Neutrophil (primary cell): ENCODE measurements around the gene ODR4.
"Not testable (repeated sequence)": the region's sequence is repeated elsewhere in the genome, so short reads cannot be mapped to it uniquely, and the experiment has no call there.

Experiments used
- H3K27ac ChIP-seq: fragments of 200-600 bp; sonication (generic); 2 replicates; pipeline ENCODE4 v1.5.1; 2016; ENCODE audit warnings: mild to moderate bottlenecking, moderate library complexity
- H3K27me3 ChIP-seq: fragments of 200-600 bp; sonication (generic); 2 replicates; pipeline ENCODE4 v1.6.0; 2016; ENCODE audit warnings: mild to moderate bottlenecking
- H3K36me3 ChIP-seq: fragments of 200-600 bp; sonication (generic); 2 replicates; pipeline ENCODE4 v1.5.1; 2017
- H3K4me1 ChIP-seq, 2 experiments: fragments of 200-600 bp in 1 of 2; sonication (generic) in 1 of 2; 1 replicate in 1 of 2; 2 replicates in 1 of 2; pipeline versions ENCODE4 v1.5.1 to v1.6.1; 2013 to 2016; ENCODE audit warnings: low read depth in 1 of 2, low read length in 1 of 2, mild to moderate bottlenecking in 1 of 2, moderate library complexity in 1 of 2; ENCODE audit not compliant: control insufficient read depth in 1 of 2, insufficient read depth in 1 of 2
- H3K4me3 ChIP-seq, 2 experiments: fragments of 200-600 bp in 1 of 2; sonication (generic) in 1 of 2; 1 replicate in 1 of 2; 2 replicates in 1 of 2; pipeline ENCODE4 v1.5.1; 2013 to 2016; ENCODE audit warnings: low read depth in 1 of 2, low read length in 1 of 2, mild to moderate bottlenecking in 1 of 2, moderate library complexity in 1 of 2
- H3K9me3 ChIP-seq: fragments of 200-600 bp; sonication (generic); 2 replicates; pipeline ENCODE4 v1.5.1; 2016
- CTCF ChIP-seq: fragments of 200-600 bp; sonication (generic); IDR thresholded peaks from 2 replicates; pipeline ENCODE4 v1.5.1; 2016; ENCODE audit warnings: antibody characterized with exemption

Gene ODR4

GRCh38 chr1:186340772-186341171, 34.9 kb upstream of the ODR4 start:
- no peak for TF ChIP-seq CTCF
- no peaks in the 10 kb centered on the region for H3K27me3 ChIP-seq

GRCh38 chr1:186347837-186348691, 27.6 kb upstream of the ODR4 start:
- H3K4me3 ChIP-seq, H3K27me3 ChIP-seq, H3K4me1 ChIP-seq, H3K9me3 ChIP-seq, H3K27ac ChIP-seq: not testable (repeated sequence)
- H3K36me3 ChIP-seq = peaks cover 98% of the 10 kb centered on the region

More at GRCh38 chr1:186340772-186341171, 34.9 kb upstream of the ODR4 start:
- Histone ChIP-seq H3K27ac (no peak overlapping the region), H3K36me3 (peaks cover 100% of the 10 kb centered on the region), H3K9me3 (no peaks in the 10 kb centered on the region), H3K4me1 (no peaks in the 10 kb centered on the region), H3K4me3 (no peak overlapping the region)

DNA sequence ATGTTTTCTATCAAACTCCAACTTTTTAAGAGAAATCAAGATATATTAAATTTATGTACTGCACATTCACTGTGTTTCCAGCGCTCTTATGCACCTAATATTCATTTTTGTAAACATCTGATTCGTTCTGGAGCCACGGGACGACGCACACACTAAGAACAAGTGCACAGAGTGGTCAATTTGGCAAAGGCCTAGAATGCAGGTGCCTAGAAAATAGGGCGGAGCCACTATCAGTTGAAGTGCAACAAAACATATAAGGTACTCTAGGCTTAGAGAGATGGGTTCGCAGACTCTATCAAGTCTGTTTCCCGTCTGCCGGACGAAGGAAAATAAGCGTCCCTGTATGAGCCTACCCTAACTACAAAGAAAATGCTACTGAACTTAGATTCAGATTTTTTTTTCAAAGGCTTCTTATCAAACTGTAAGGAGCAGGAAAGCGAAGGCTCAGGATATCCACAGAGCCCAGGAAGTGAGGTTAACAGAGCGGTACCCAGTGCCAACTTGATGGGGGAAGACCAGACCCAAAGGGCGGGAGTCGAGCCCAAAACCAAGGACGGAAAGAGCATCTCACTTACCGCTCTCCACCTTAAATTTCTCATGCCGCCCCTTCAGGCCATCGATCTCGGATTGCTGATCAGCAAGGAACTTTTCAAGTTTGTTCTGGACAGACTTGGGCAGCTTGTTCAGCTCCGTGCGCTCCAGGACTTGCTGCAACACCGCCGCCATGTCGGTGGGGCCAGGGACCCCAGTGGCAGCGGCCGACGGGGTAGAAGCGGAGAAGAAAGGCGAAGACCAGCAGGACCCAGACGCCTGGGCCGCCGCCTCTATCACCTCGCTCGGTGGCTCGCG, 1.1 kb upstream of the ODR4 start:
- no peaks in the 10 kb centered on the region for H3K27me3 ChIP-seq
- peak overlapping the region; percentile 85 to 89 for H3K4me3 ChIP-seq
- H3K27ac ChIP-seq = peak overlapping the region; percentile 98
- peaks cover 23 to 30% of the 10 kb centered on the region in 2 experiments for H3K4me1 ChIP-seq
- TF ChIP-seq CTCF = no peak
- no peaks in the 10 kb centered on the region for H3K9me3 ChIP-seq
- H3K36me3 ChIP-seq = peaks cover 29% of the 10 kb centered on the region

DNA sequence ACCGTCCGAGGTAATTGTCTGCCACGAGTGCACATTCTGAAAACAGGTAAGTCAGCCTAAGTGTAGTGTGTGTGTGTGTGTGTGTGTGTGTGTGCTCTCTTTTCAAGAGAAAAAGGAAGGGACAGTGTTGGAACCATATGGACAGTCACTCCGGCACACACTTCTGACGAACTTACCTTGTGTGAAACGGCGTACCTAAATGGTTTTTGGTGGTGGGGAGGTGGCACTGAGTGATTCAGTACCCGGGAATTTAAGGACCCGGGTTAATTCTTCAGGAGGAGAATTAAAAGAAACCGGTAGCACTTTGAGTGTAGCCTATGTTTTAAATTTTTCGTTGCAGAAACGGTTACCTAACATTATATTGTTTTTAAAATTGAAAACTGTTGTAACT, 286 bp downstream of the ODR4 start:
- Histone ChIP-seq H3K27me3 (no peaks in the 10 kb centered on the region), H3K27ac (peak overlapping the region; percentile 98), H3K36me3 (peaks cover 19% of the 10 kb centered on the region), H3K4me3 (peak overlapping the region; percentile 85 to 89), H3K4me1 (peaks cover 23 to 30% of the 10 kb centered on the region in 2 experiments), H3K9me3 (no peaks in the 10 kb centered on the region)
- no peak for TF ChIP-seq CTCF

GRCh38 chr1:186386725-186387383, 11.2 kb downstream of the ODR4 start:
- peaks cover 43% of the 10 kb centered on the region for H3K36me3 ChIP-seq

More at GRCh38 chr1:186386725-186387383, 11.2 kb downstream of the ODR4 start:
- no peak for TF ChIP-seq CTCF
- no peak overlapping the region for H3K27ac ChIP-seq
- no peaks in the 10 kb centered on the region for H3K27me3 ChIP-seq
- no peak overlapping the region for H3K4me3 ChIP-seq
- H3K4me1 ChIP-seq = no peaks in the 10 kb centered on the region
- H3K9me3 ChIP-seq = no peaks in the 10 kb centered on the region
